Muscle of back (tissue), 11 donors: ENCODE results near the gene WDHD1. TPM values are rescaled to one million over a fixed set of nuclear protein-coding genes. Genes with fewer than 3 reads are reported as not detected.
A peak's percentile ranks its signal among the peaks of the same experiment; 100 is the strongest.
"Not testable (repeated sequence)": the region's sequence is repeated elsewhere in the genome, so short reads cannot be mapped to it uniquely, and the experiment has no call there.

Experiments used
- DNase-seq, 3 donors: peaks; one replicate each; pipeline versions ENCODE4 v3.0.0 to v3.0.0-alpha.2; 2013
- polyA plus RNA-seq, 10 donors: library from polyadenylated mRNA; unstranded; fragments of 120-200 nt; gene quantifications; one replicate each; pipeline ENCODE4 v1.2.1, GENCODE V29; 2013; ENCODE audit not compliant: insufficient read length in 10 of 10

WDHD1 gene
- polyA plus RNA-seq, 10 donors: 7.0 to 11.7 (median 8.7) TPM

DNA sequence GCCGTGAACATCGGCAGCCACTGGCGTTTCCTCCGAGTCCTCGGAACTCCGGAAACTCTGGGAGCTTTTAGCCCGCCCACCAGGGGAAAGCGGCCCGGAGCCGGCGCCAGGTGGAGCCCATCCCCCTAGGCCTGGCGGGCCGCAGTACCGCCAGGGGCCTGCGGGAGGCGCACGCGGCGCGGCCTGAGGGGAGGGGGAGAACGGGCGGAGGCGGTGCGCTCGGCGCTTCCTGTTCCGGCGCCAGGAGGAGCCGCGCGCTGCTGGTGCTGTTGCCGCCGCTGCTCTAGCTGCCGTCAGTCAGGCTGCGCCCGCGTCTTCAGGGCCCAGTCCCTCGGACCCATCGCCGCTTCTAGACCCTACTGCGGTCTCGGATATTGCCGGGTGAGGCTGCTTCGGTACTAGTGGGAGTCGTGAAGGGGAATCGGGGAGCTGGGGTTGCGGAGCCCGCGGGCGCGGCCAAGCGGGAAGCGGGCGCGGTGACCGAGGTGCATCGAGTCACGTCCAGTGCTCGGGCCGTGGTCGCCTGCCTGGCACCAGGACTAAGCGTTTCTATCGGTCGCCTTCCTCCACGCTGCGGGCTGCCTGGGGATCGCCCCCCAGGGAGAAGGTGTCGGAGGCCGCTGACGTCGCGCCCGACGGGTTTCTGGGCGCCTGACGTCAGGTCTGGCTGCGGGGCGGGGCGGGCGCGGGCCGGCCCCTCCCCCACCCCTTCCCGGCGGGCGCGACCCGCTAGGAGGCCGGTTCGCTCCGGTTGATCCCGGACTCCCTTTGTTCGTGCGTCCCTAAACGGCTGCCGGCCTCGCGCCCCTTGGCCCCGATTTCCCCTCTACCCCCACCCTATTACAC, 24.7 kb upstream of the WDHD1 start, which contains the start of gene MAPK1IP1L:
TSS of gene MAPK1IP1L (plus strand) at position 225 of the 846 bp plus-strand sequence. CDS start 10,037 bp downstream, outside the sequence.
- DNase-seq: peak; percentile 94 to 98 (median 96)

GRCh38 chr14:55051165-55051422, 24.2 kb upstream of the WDHD1 start:
- DNase-seq: no peak

GRCh38 chr14:55048900-55049436, 22.1 kb upstream of the WDHD1 start:
- no peak for DNase-seq

DNA sequence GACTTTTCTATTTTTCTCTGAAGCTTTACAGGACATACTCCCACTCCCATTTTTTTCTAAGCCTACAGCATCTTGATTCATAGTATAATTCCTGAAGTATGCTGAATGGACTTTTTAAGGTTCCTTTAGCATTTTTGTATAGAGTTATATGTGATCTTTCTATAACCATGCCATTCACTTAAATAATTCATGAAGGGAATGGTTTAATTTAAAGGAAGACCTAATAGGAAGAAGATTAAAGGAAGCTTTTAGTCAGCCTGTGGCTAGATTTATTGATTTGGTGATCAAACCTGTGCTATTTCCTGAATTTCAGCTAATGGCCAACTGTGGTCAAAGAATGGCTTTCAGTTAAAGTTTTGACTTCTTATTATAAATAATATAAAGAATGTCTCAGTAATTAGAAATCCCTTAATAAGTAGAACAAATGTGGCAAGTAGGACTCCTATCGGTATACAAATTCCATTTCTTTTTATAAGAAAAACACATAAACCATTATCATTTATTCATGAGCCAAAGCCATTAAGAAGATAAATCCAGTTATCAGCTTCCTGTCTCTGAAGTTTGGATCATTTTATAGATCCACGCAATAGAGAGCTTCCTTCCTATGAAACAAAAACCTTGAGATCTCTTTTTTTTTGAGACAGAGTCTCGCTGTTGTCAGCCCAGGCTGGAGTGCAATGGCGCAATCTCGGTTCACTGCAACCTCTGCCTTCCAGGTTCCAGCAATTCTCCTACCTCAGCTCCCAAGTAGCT, 20.6 kb upstream of the WDHD1 start:
- DNase-seq: no peak

GRCh38 chr14:55045087-55045486, 18.2 kb upstream of the WDHD1 start:
- no peak for DNase-seq

GRCh38 chr14:55043528-55043927, 16.6 kb upstream of the WDHD1 start:
- DNase-seq: no peak

DNA sequence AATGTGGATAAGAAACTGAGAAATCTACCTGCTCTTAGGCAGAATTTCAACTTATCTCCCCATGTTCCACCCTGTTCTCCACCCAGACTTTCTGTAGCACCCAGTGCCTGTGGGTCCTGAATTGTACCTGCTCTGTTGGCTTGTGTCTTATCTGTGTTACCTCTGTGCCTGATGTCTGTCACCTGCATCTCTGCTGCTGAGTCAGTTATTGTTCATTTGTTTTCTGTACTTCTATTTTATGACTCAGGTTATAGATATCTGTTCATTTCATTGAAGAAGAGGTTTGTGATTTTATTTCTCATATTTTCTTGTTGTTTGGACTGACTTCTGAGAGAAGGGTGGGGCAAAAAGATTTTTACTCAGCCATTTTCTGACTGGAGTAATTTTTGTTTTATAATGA, 11.8 kb upstream of the WDHD1 start:
- no peak for DNase-seq

GRCh38 chr14:55037995-55038394, 11.1 kb upstream of the WDHD1 start:
- not testable (repeated sequence) for DNase-seq

- DNase-seq: no peak
These were observed 4.3 kb upstream of the WDHD1 start for GRCh38 chr14:55031190-55031589.

DNA sequence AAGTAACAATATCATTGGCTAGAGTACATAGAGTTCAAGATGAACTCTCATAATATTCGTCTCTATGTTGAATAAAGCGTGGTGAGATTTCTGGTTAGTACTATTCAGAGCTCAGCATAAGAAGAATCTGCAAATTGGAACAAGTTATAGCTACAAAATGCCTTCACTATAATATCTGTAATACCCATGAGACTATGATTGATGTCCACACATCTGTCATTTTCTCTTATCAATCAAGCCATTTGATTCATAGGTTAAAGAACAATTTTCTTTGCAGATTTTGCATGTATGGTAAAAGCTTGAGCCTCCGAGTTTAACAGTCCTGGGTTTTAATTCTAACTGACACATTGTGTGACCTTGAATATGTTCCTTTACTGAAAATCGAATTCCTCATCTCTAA, 1.6 kb upstream of the WDHD1 start:
- DNase-seq: no peak

DNA sequence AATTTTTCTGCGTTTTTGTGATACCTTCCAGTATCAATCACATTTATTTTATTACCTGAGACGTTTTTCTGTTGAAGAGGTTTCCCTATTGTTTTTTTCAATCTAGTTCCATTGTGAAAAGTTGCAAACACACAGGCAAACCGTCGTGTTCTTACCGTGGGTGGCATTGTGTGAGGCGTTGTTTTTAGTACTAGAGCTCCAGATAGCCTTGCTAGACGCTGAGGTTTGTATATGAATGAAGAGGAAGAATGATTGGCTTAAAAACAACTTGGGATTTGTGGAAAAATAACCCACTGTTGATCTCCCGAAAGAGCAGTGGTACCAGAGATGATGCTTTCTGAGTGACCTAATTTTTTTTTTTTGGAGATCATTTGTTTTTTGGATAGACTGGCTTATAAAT, 1.2 kb upstream of the WDHD1 start:
- DNase-seq: peak in 1 of 3 donors; percentile 13

GRCh38 chr14:55026441-55026792, 482 bp downstream of the WDHD1 start:
- DNase-seq: no peak

- DNase-seq: no peak
These were observed 951 bp downstream of the WDHD1 start for GRCh38 chr14:55025948-55026347.

GRCh38 chr14:55024365-55024764, 2.5 kb downstream of the WDHD1 start:
- DNase-seq: not testable (repeated sequence)

GRCh38 chr14:55019968-55020554, 6.8 kb downstream of the WDHD1 start:
- no peak for DNase-seq

GRCh38 chr14:55015006-55015405, 11.9 kb downstream of the WDHD1 start:
- DNase-seq: no peak

DNA sequence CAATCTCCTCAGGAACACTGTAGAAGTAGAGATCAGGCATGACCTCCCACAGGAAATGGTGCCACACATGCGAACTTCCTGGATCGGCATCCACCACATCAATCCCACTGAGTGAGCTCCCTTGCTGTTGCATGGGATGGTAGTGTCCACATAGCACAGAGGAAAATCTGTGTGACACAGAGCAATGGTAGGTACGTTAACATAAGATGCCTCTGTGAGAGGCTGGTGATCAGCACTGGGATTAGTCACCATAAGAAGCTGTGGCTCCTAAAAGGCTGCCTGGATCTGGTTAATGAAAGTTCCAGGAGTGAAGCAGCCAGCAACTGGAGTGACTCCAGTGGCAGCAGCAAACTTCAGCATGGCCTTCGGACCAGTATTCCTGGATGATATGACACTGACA, 21.8 kb downstream of the WDHD1 start:
- DNase-seq: no peak

- DNase-seq: no peak
These were observed 26.5 kb downstream of the WDHD1 start for GRCh38 chr14:55000381-55000780.

DNA sequence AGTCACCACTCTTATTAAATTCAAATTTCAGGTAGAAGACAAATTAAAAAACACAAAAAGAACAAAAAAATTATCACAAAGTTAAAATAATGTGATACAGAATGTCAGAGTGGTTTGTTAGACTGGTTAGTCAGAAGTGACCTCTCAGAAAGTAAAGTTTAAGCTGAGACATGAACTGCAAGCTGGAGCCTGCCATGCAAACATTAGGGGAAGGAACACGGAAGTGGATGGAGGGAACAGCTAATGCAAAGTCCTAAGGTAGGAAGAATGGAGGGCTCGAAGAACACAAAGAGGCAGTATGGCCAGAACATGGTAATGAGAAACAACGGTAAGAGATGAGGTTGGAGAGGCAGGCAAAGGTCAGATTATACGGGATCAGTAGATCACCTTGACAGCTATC, 41.7 kb downstream of the WDHD1 start:
- no peak for DNase-seq

DNA sequence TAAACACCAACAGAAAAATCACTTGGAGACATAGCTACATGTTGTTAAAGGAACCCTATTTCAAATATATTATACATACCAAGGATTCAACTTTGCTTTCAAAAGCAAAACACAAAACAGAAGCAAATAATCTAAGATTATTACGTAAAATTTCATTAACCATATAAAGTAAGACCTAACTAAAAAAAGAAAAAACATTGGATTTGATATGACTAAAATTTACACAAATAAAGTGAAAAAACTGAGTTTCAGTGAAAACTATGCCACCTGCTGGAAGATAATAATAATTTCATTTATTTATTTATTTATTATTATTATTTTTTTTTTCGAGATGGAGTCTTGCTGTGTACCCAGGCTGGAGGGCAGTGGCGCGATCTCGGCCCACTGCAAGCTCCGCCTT, 45.2 kb downstream of the WDHD1 start:
- no peak for DNase-seq

DNA sequence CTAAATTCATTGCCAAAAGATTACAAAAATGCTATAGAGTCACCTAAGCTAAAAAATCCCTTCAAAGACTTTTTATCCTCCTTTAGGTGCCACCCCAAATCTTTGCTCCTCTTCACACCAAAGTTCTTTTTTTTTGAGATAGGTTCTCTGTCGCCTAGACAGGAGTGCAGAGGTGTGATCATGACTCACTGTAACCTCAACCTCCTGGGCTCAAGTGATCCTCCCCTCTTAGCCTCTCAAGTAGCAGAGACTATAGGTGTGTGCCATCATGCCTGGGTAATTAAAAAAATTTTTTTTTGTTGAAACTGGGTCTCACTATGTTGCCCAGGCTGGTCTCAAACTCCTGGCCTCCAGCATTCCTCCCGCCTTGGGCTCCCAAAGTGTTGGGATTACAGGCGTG, 47.9 kb downstream of the WDHD1 start:
- no peak for DNase-seq

- peak in 1 of 3 donors; percentile 51 for DNase-seq
These were observed 50.6 kb downstream of the WDHD1 start for GRCh38 chr14:54976316-54976715.

- DNase-seq: no peak
These were observed 51.0 kb downstream of the WDHD1 start for GRCh38 chr14:54975856-54976255.
